ENCODE results near the gene F12.

DNA sequence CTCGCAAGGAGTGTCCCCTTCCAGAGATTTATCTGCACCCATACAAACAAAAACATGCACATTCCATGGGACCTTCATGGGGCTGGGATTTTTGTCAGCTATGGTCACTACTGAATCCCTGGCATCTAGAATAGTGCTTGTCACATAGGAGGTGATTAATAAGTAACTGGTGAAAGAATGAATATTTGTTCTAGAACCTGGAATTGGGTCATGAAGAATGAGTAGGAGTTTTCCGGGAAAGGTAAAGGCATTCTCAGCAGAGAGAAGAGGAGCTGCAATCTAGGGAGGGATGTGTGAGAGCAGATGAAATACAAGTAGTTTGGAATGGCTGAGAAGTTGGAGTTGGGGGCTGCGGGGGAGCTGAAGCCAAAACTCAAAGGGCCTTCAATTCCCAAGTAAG, 55.1 kb downstream of the F12 start:
- TF ChIP-seq CTCF (conservative IDR thresholded peaks at IDR 0.05; ENCODE audit: low read depth, low read length) (no peak), EZH2 (IDR thresholded peaks at IDR 0.05; ENCODE audit: borderline replicate concordance, low read depth, low read length, poor library complexity, severe bottlenecking) (no peak)

Measured in A673 (cell line).